Left kidney (tissue), 2 donors: Measurements from ENCODE around the gene NARS2. TPM values are rescaled to one million over a fixed set of nuclear protein-coding genes. Genes with fewer than 3 reads are reported as not detected.
"Not testable (repeated sequence)": the region's sequence is repeated elsewhere in the genome, so short reads cannot be mapped to it uniquely, and the experiment has no call there.

Source experiments
- DNase-seq: peaks from one replicate; pipeline ENCODE4 v3.0.0-alpha.2; 2013
- polyA plus RNA-seq: library from polyadenylated mRNA; unstranded; fragments of 120-200 nt; gene quantifications from one replicate; pipeline ENCODE4 v1.2.1, GENCODE V29; 2013; ENCODE audit not compliant: insufficient read length

NARS2 gene
- polyA plus RNA-seq, 1 donor = 56.9 TPM

GRCh38 chr11:78493413-78493975 is 81.2 kb downstream of the NARS2 start:
- no peak for DNase-seq

GRCh38 chr11:78492973-78493372 is 81.7 kb downstream of the NARS2 start:
- DNase-seq = no peak

GRCh38 chr11:78489184-78489583 is 85.5 kb downstream of the NARS2 start:
- DNase-seq = no peak

- DNase-seq = no peak
Observed at GRCh38 chr11:78478536-78478935, 96.1 kb downstream of the NARS2 start.

- DNase-seq = no peak
Observed at GRCh38 chr11:78476066-78476465, 98.6 kb downstream of the NARS2 start.

- DNase-seq = no peak
Observed at GRCh38 chr11:78474451-78474850, 100.2 kb downstream of the NARS2 start.

- no peak for DNase-seq
Observed at GRCh38 chr11:78472905-78473304, 101.8 kb downstream of the NARS2 start.

- DNase-seq = no peak
Observed at GRCh38 chr11:78472382-78472781, 102.3 kb downstream of the NARS2 start.

GRCh38 chr11:78470861-78471442 is 103.7 kb downstream of the NARS2 start:
- no peak for DNase-seq

GRCh38 chr11:78469896-78470295 is 104.8 kb downstream of the NARS2 start:
- no peak for DNase-seq

- DNase-seq = no peak
Observed at GRCh38 chr11:78467931-78468330, 106.7 kb downstream of the NARS2 start.

GRCh38 chr11:78467370-78467769 is 107.3 kb downstream of the NARS2 start:
- no peak for DNase-seq

GRCh38 chr11:78465169-78465942 is 109.3 kb downstream of the NARS2 start:
- DNase-seq = no peak

- DNase-seq = not testable (repeated sequence)
Observed at GRCh38 chr11:78464787-78465168, 109.9 kb downstream of the NARS2 start.

GRCh38 chr11:78460471-78460870 is 114.2 kb downstream of the NARS2 start:
- DNase-seq = no peak

- no peak for DNase-seq
Observed at GRCh38 chr11:78459738-78460137, 114.9 kb downstream of the NARS2 start.

GRCh38 chr11:78457448-78457847 is 117.2 kb downstream of the NARS2 start:
- no peak for DNase-seq

- DNase-seq = no peak
Observed at GRCh38 chr11:78453140-78453935, 121.3 kb downstream of the NARS2 start.

GRCh38 chr11:78451371-78452150 is 123.1 kb downstream of the NARS2 start:
- no peak for DNase-seq

- no peak for DNase-seq
Observed at GRCh38 chr11:78450866-78451265, 123.8 kb downstream of the NARS2 start.

GRCh38 chr11:78449866-78450265 is 124.8 kb downstream of the NARS2 start:
- no peak for DNase-seq

GRCh38 chr11:78446210-78446609 is 128.5 kb downstream of the NARS2 start:
- no peak for DNase-seq
